22Rv1 (cell line): ENCODE measurements around the gene ASAP2.

Experiments
- H3K27ac ChIP-seq: fragments of 450-650 bp; 2 replicates; pipeline ENCODE4 v1.5.1; 2017
- ZFX ChIP-seq: fragments of 450-650 bp; IDR thresholded peaks from 2 replicates; pipeline ENCODE4 v1.6.1; 2017; ENCODE audit warnings: antibody characterized with exemption, borderline replicate concordance
- TF ChIP-seq, protein P1 (sequence below): fragments of 450-650 bp; IDR thresholded peaks from 2 replicates; pipeline ENCODE4 v1.5.1; 2017; ENCODE audit warnings: mild to moderate bottlenecking

ASAP2 gene

DNA sequence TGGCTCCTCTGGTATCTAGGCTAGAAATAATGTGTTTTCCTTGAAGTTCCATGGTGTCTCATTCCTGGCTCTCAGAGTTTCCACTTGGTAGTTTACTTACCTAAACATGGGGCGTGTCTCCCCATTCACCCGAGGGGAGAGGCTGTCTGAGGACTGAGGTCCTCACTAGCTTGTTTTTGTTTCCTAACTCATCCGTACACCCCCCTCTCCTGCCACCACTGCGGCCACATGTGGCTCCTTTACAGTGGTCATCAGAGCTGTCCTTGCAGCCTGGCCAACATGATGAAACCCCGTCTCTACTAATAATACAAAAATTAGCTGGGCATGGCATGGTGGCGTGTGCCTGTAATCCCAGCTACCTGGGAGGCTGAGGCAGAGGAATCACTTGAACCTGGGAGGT, 106.0 kb downstream of the ASAP2 start:
- TF ChIP-seq, protein P1, sequence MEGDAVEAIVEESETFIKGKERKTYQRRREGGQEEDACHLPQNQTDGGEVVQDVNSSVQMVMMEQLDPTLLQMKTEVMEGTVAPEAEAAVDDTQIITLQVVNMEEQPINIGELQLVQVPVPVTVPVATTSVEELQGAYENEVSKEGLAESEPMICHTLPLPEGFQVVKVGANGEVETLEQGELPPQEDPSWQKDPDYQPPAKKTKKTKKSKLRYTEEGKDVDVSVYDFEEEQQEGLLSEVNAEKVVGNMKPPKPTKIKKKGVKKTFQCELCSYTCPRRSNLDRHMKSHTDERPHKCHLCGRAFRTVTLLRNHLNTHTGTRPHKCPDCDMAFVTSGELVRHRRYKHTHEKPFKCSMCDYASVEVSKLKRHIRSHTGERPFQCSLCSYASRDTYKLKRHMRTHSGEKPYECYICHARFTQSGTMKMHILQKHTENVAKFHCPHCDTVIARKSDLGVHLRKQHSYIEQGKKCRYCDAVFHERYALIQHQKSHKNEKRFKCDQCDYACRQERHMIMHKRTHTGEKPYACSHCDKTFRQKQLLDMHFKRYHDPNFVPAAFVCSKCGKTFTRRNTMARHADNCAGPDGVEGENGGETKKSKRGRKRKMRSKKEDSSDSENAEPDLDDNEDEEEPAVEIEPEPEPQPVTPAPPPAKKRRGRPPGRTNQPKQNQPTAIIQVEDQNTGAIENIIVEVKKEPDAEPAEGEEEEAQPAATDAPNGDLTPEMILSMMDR = no peak
- TF ChIP-seq ZFX = no peak

GRCh38 chr2:9313443-9313842, 106.8 kb downstream of the ASAP2 start:
- no peak overlapping the region for H3K27ac ChIP-seq
- TF ChIP-seq, protein P1 = no peak
- no peak for TF ChIP-seq ZFX

More for the DNA sequence above, 106.0 kb downstream of the ASAP2 start:
- H3K27ac ChIP-seq = no peak overlapping the region

GRCh38 chr2:9315280-9315847, 108.8 kb downstream of the ASAP2 start:
- no peak for TF ChIP-seq ZFX
- TF ChIP-seq, protein P1 = no peak

GRCh38 chr2:9317559-9317958, 110.9 kb downstream of the ASAP2 start:
- H3K27ac ChIP-seq = no peak overlapping the region
- no peak for TF ChIP-seq ZFX
- TF ChIP-seq, protein P1 = no peak

More at GRCh38 chr2:9315280-9315847, 108.8 kb downstream of the ASAP2 start:
- H3K27ac ChIP-seq = no peak overlapping the region

- H3K27ac ChIP-seq = no peak overlapping the region
- TF ChIP-seq, protein P1 = no peak
- TF ChIP-seq ZFX = no peak
Measured at GRCh38 chr2:9318461-9319337, 112.1 kb downstream of the ASAP2 start.

DNA sequence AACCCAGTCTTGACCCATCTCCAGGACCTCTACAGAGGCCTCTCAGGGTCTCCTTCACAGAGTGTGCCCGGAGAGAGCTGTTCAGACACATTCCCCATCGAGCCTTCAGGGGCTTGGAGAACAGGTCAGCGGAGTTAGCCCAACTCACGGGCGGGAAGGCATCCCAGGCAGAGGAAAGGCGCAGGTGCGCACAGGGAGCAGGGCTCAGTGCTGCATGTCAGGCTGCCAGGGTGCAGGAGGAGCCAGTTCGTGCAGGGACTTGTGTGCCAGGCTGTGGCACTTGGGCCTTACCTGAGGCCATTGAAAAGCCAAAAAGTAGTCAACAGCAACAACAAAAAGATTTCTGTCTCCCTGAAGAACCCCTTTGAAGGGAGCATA, 112.7 kb downstream of the ASAP2 start:
- H3K27ac ChIP-seq = no peak overlapping the region
- no peak for TF ChIP-seq ZFX
- TF ChIP-seq, protein P1 = no peak

GRCh38 chr2:9322576-9322975, 116.0 kb downstream of the ASAP2 start:
- no peak overlapping the region for H3K27ac ChIP-seq
- TF ChIP-seq, protein P1 = no peak
- TF ChIP-seq ZFX = no peak
